Measurements from ENCODE around the gene TRPV6.

Gene TRPV6

GRCh38 chr7:142927949-142928348, 42.4 kb upstream of the TRPV6 start:
- in situ Hi-C loops (cut with HindIII; ENCODE audit: low sequenced_read_pairs), result no loop called here

GRCh38 chr7:142927085-142927745, 41.7 kb upstream of the TRPV6 start:
- in situ Hi-C loops (cut with HindIII; ENCODE audit: low sequenced_read_pairs), result no loop called here
- TF ChIP-seq CTCF (IDR thresholded peaks at IDR 0.05; ENCODE audit: low read depth, low read length), result no peak
- no peak for DNase-seq (ENCODE audit: low read depth, low spot score)

More at GRCh38 chr7:142927949-142928348, 42.4 kb upstream of the TRPV6 start:
- DNase-seq (ENCODE audit: low read depth, low spot score), result no peak
- no peak overlapping the region for H3K4me3 ChIP-seq (ENCODE audit: low read depth, low read length)
- TF ChIP-seq CTCF (IDR thresholded peaks at IDR 0.05; ENCODE audit: low read depth, low read length), result no peak

DNA sequence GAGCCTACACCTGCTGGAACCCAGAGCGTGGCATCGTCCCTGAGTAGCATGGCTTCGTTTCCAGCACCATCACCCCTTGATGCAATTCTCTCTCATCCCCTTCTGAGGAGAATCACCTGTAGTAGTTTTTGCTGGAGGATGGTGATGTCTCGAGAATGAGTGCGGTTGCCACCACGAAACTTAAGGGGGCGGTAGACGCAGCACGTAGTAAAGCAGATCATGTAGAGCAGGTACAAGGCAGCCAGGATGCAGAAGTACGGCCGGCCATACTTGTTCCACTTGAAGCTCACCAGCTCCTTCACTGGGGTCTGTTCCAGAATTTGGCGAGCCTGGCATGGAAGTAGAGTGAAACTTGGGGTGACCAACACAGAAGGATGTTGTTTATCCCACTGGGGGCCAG, 39.9 kb upstream of the TRPV6 start:
- H3K4me3 ChIP-seq (ENCODE audit: low read depth, low read length), result no peak overlapping the region
- no peak for TF ChIP-seq CTCF (IDR thresholded peaks at IDR 0.05; ENCODE audit: low read depth, low read length)
- no peak for DNase-seq (ENCODE audit: low read depth, low spot score)
- in situ Hi-C loops (cut with HindIII; ENCODE audit: low sequenced_read_pairs), result no loop called here

More at GRCh38 chr7:142927085-142927745, 41.7 kb upstream of the TRPV6 start:
- no peak overlapping the region for H3K4me3 ChIP-seq (ENCODE audit: low read depth, low read length)

DNA sequence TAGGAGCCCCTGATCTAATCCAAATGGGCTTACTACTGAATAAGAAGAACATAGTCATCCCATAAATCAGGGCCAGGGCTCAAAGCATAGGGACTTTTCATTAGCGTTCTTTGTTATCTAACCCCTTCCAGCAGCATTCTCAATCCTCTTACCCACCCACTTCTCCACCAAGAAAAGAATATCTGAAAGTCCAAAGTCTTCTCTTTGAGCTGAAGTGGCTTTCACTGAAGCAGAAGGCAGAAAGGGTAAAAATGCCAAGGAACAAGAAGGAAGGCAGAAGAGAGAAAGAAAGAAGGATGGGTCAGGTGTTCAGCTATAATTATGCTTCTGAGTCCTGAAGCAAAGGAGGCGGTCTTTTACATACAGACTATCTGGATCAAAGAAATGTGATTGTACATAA, 37.8 kb upstream of the TRPV6 start:
- no peak for TF ChIP-seq CTCF (IDR thresholded peaks at IDR 0.05; ENCODE audit: low read depth, low read length)
- H3K4me3 ChIP-seq (ENCODE audit: low read depth, low read length), result no peak overlapping the region
- DNase-seq (ENCODE audit: low read depth, low spot score), result no peak
- in situ Hi-C loops (cut with HindIII; ENCODE audit: low sequenced_read_pairs), result no loop called here

DNA sequence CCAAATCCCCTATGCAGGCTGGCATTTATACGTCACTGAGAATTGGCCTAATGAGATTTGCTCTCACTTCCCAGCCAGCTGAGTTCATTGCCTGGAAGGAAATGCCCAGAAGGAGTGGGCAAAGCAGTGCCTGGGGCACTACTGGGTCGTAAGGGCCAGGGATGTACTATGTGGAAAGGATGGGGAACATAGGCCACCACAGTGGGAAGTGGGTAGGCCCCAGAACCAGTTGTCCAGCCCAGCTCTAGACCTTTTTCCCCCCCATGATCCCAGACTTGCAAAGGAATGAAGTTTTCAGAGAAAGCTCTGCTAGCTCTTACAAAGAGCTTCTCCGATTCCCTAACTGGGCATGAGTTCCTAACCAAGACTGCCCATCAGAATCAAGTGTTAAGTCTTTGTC, 34.1 kb upstream of the TRPV6 start:
- in situ Hi-C loops (cut with HindIII; ENCODE audit: low sequenced_read_pairs), result no loop called here
- no peak for DNase-seq (ENCODE audit: low read depth, low spot score)
- H3K4me3 ChIP-seq (ENCODE audit: low read depth, low read length), result no peak overlapping the region
- TF ChIP-seq CTCF (IDR thresholded peaks at IDR 0.05; ENCODE audit: low read depth, low read length), result no peak

DNA sequence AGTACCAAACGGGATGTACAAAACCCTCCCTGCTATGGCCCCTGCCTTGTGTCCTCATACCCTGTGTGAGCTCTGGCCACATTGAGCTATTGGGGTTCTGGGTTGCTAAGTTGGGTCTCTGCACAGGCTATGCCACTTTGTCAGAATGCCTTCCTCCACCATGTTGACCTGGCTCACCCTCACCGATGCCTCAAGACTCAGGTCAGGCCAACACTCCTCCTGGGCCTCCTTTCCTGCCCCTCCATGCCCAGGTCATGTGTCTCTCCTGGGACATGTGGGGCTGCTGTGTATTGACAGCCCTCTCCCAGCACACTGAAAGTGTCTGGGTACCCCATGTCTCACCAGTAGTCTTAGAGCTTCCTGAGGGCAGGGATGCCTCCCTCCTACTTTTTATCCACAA, 33.4 kb upstream of the TRPV6 start:
- DNase-seq (ENCODE audit: low read depth, low spot score), result no peak
- TF ChIP-seq CTCF (IDR thresholded peaks at IDR 0.05; ENCODE audit: low read depth, low read length), result no peak
- in situ Hi-C loops (cut with HindIII; ENCODE audit: low sequenced_read_pairs), result no loop called here
- H3K4me3 ChIP-seq (ENCODE audit: low read depth, low read length), result no peak overlapping the region

Data from astrocyte of the spinal cord (primary cell).